Mesendoderm (in vitro differentiated cells): ENCODE measurements around the gene CIDEB.

Experiments
- DNase-seq: peaks from one replicate; pipeline ENCODE4 v3.0.0; 2013
- H2AK5ac ChIP-seq: 2 replicates; pipeline ENCODE4 v1.6.1; 2013; ENCODE audit warnings: low read length, inconsistent platforms
- H2BK120ac ChIP-seq: 2 replicates; pipeline ENCODE4 v1.6.1; 2013; ENCODE audit warnings: low read depth, mild to moderate bottlenecking, low read length, moderate library complexity, mixed read lengths
- H2BK15ac ChIP-seq: replicated peaks from 2 replicates; pipeline ENCODE4 v1.6.1; 2013; ENCODE audit warnings: low read depth, mild to moderate bottlenecking, moderate library complexity
- H2BK5ac ChIP-seq: 2 replicates; pipeline ENCODE4 v1.6.1; 2013; ENCODE audit warnings: low read length, inconsistent platforms
- H3K18ac ChIP-seq: 2 replicates; pipeline ENCODE4 v1.6.1; 2013; ENCODE audit warnings: mild to moderate bottlenecking, low read length, mixed read lengths
- H3K23ac ChIP-seq: one replicate; pipeline ENCODE4 v1.6.1; 2013; ENCODE audit warnings: low read length
- H3K27ac ChIP-seq: 2 replicates; pipeline ENCODE4 v1.5.1; 2013; ENCODE audit warnings: low read depth, mild to moderate bottlenecking, inconsistent platforms, low read length, moderate library complexity
- H3K27me3 ChIP-seq: 2 replicates; pipeline ENCODE4 v1.6.1; 2013; ENCODE audit warnings: low read length, control low read depth, mild to moderate bottlenecking, inconsistent platforms; ENCODE audit not compliant: insufficient read depth, poor library complexity
- H3K36me3 ChIP-seq: 2 replicates; pipeline ENCODE4 v1.6.1; 2013; ENCODE audit warnings: low read length, inconsistent platforms; ENCODE audit not compliant: control insufficient read depth, insufficient read depth
- H3K4ac ChIP-seq: one replicate; pipeline ENCODE4 v1.6.1; 2013; ENCODE audit warnings: low read depth, mild to moderate bottlenecking, low read length, moderate library complexity
- H3K4me1 ChIP-seq: 2 replicates; pipeline ENCODE4 v1.6.1; 2013; ENCODE audit warnings: low read depth, low read length, inconsistent platforms; ENCODE audit not compliant: control insufficient read depth
- H3K4me2 ChIP-seq: 2 replicates; pipeline ENCODE4 v1.6.1; 2013; ENCODE audit warnings: low read length
- H3K4me3 ChIP-seq: 2 replicates; pipeline ENCODE4 v1.5.1; 2013; ENCODE audit warnings: mild to moderate bottlenecking, low read length
- H3K56ac ChIP-seq: one replicate; pipeline ENCODE4 v1.6.1; 2013; ENCODE audit warnings: low read length
- H3K79me1 ChIP-seq: 2 replicates; pipeline ENCODE4 v1.6.1; 2013; ENCODE audit warnings: low read length, inconsistent platforms
- H3K79me2 ChIP-seq: 2 replicates; pipeline ENCODE4 v1.6.1; 2013; ENCODE audit warnings: mild to moderate bottlenecking, low read length; ENCODE audit not compliant: control insufficient read depth, insufficient read depth
- H3K9ac ChIP-seq: 2 replicates; pipeline ENCODE4 v1.6.1; 2013; ENCODE audit warnings: low read length, inconsistent platforms
- H4K5ac ChIP-seq: one replicate; pipeline ENCODE4 v1.6.1; 2013; ENCODE audit warnings: low read length
- H4K8ac ChIP-seq: one replicate; pipeline ENCODE4 v1.6.1; 2013; ENCODE audit warnings: low read depth, mild to moderate bottlenecking, control low read depth, low read length, moderate library complexity
- WGBS: extraction: QIAGEN DNeasy Blood & Tissue Kit; methylation state at CpG from one replicate; pipeline ENCODE4 v1.1.7; 2013; ENCODE audit warnings: low lambda C conversion rate, missing lambda C conversion rate; ENCODE audit not compliant: insufficient coverage; ENCODE audit errors: extremely low coverage; 5-methylcytosine and 5-hydroxymethylcytosine counted together

CIDEB gene

DNA sequence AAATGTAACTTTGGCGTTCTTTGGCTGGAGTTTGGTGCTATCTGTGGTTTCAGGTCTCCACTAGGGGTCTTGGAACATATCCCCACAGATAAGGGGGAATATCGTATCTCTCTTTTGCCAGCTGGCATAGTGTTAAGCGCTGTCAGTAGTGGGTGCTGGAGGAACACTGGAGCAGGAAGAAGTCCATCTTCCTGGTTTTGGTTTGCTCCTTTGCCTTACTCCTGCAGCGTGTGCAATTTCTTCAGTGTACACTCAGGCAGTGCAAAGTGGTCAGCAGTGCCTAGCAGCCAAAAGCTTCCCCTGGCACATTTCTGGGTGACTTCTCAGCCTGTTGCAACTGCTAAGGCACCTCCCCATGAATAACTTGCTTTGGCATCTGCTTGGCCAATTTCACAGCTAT lies 43.7 kb upstream of the CIDEB start:
- Histone ChIP-seq H3K18ac (no peak overlapping the region), H3K4me1 (no peaks in the 10 kb centered on the region), H3K79me2 (no peaks in the 10 kb centered on the region), H2BK15ac (no peak overlapping the region), H3K56ac (no peak overlapping the region), H3K4me2 (no peak overlapping the region), H3K4ac (no peak overlapping the region), H4K8ac (no peak overlapping the region), H3K27ac (no peak overlapping the region), H3K79me1 (no peaks in the 10 kb centered on the region), H3K36me3 (no peaks in the 10 kb centered on the region), H2BK120ac (no peak overlapping the region), H2AK5ac (no peak overlapping the region), H2BK5ac (no peak overlapping the region), H3K23ac (no peak overlapping the region), H3K4me3 (no peak overlapping the region), H4K5ac (no peak overlapping the region), H3K9ac (no peak overlapping the region), H3K27me3 (no peaks in the 10 kb centered on the region)
- DNase-seq: no peak
- no CpG with 5 or more reads among the region's 4 CpGs for WGBS

DNA sequence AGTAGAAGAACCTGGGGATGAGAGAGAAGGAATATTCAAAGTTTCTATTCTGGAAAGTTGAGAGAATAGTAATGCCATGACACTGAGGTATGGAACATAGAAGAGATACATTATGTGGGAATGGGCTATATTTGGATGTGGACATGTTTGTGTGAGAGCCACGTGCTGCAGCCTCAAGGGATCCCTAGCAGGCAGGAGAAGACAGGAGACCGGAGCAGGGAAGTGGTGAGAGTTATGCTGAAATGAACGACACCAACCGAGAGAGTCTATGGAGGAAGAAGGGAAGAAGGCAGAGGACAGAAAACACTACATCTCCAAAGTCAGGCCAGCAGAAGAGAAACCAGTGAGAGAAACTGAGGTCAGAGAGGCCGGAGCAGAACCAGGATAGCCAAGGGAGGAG lies 42.0 kb upstream of the CIDEB start:
- Histone ChIP-seq H3K27me3 (no peaks in the 10 kb centered on the region), H3K79me1 (no peaks in the 10 kb centered on the region), H2BK120ac (no peak overlapping the region), H4K5ac (no peak overlapping the region), H3K9ac (no peak overlapping the region), H3K23ac (no peak overlapping the region), H3K79me2 (no peaks in the 10 kb centered on the region), H4K8ac (no peak overlapping the region), H3K36me3 (no peaks in the 10 kb centered on the region), H3K27ac (no peak overlapping the region), H2BK5ac (no peak overlapping the region), H2AK5ac (no peak overlapping the region), H3K4me2 (no peak overlapping the region), H3K4me1 (no peaks in the 10 kb centered on the region), H2BK15ac (no peak overlapping the region), H3K56ac (no peak overlapping the region), H3K18ac (no peak overlapping the region), H3K4ac (no peak overlapping the region), H3K4me3 (no peak overlapping the region)
- DNase-seq: no peak
- no CpG with 5 or more reads among the region's 5 CpGs for WGBS

DNA sequence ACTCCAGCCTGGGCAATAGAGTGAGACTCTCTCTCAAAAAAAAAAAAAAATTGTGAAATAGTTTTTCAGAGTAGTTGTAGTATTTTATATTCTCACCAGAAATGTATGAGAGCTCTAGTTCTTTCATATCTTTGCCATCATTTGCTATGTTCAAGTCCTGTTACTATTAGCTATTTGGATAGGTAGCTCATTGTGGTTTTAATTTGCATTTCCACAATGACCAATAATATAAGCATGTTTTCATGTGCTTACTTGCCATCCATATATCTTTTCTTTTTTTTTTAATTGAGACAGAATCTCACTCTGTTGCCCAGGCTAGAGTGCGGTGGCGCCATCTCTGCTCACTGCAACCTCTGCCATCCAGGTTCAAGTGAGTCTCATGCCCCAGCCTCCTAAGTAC lies 40.4 kb upstream of the CIDEB start:
- Histone ChIP-seq H2BK120ac (no peak overlapping the region), H4K5ac (no peak overlapping the region), H3K23ac (no peak overlapping the region), H2BK5ac (no peak overlapping the region), H3K9ac (no peak overlapping the region), H3K27me3 (no peaks in the 10 kb centered on the region), H4K8ac (no peak overlapping the region), H3K36me3 (no peaks in the 10 kb centered on the region), H3K27ac (no peak overlapping the region), H2AK5ac (no peak overlapping the region), H3K79me2 (no peaks in the 10 kb centered on the region), H3K4me3 (no peak overlapping the region), H3K79me1 (no peaks in the 10 kb centered on the region), H3K4me1 (no peaks in the 10 kb centered on the region), H2BK15ac (no peak overlapping the region), H3K18ac (no peak overlapping the region), H3K4ac (no peak overlapping the region), H3K56ac (no peak overlapping the region), H3K4me2 (no peak overlapping the region)
- DNase-seq: no peak
- WGBS: no CpG with 5 or more reads among the region's 2 CpGs

DNA sequence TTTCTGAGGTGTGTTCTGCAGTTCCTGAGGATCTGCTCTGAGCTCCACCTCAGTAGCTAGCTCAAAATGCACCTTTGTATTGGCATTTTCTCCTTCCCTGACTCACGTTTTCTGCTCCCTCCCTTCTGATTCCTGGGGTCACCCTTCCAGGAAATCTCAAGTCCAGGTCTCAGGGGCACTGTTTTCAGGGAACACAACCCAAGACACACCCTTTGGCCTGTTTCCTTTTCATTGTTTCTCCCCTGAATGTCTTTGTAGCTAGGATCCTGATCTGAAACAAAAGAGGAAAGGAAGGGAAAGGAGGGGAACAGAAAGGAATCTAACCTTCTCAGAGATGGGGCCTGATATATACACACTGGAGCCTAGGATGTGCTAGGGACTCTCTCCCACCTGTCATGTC lies 39.4 kb upstream of the CIDEB start:
- H4K5ac ChIP-seq: no peak overlapping the region
- no peak overlapping the region for H3K4ac ChIP-seq
- H2BK5ac ChIP-seq: no peak overlapping the region
- H3K27me3 ChIP-seq: no peaks in the 10 kb centered on the region
- DNase-seq: no peak
- no peak overlapping the region for H3K18ac ChIP-seq
- H3K9ac ChIP-seq: no peak overlapping the region
- H2BK15ac ChIP-seq: no peak overlapping the region
- WGBS: no CpG with 5 or more reads among the region's 1 CpG
- H3K79me2 ChIP-seq: no peaks in the 10 kb centered on the region
- no peak overlapping the region for H2AK5ac ChIP-seq
- H3K4me2 ChIP-seq: no peak overlapping the region
- H3K36me3 ChIP-seq: no peaks in the 10 kb centered on the region
- H4K8ac ChIP-seq: no peak overlapping the region
- H3K79me1 ChIP-seq: no peaks in the 10 kb centered on the region
- no peak overlapping the region for H2BK120ac ChIP-seq
- H3K56ac ChIP-seq: no peak overlapping the region
- no peak overlapping the region for H3K23ac ChIP-seq
- H3K4me1 ChIP-seq: no peaks in the 10 kb centered on the region
- H3K4me3 ChIP-seq: no peak overlapping the region
- no peak overlapping the region for H3K27ac ChIP-seq

DNA sequence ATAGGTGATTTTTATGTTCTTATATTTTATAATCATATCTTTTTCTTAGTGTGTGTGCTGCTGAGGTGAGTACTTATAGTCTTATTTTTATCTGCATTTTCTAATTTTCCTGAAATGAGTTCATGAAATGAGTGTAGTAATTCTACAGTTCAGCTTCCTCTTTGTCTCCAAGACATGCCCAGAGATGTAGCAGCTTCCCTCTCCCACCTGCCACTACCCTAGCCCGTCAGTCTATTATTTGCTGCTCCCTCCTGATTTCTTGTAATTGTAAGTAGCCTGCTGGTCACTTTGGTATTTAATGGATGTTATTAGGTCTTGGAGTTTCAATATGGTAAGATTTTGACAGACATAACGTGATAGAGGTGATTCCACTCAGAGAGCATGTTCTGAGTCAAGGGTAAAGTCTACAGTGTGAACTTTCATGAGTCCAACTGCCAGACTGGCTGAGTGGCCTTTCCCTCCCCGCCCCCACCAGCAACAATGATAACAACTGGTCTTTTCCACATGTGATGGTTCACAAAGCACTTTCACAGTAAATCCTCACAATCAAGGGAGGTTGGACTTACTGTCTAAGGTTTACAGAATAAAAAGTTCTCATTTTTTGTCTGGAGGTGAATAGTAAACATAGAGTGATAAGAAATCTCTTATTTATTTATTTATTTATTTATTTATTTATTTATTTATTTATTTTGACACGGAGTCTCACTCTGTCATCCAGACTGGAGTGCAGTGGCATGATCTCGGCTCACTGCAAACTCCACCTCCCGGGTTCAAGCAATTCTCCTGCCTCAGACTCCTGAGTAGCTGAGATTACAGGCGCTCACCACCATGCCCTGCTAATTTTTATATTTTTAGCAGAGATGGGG lies 36.3 kb upstream of the CIDEB start:
- H3K56ac ChIP-seq: no peak overlapping the region
- no peaks in the 10 kb centered on the region for H3K36me3 ChIP-seq
- no peak overlapping the region for H2BK120ac ChIP-seq
- H3K4me1 ChIP-seq: no peaks in the 10 kb centered on the region
- H2BK15ac ChIP-seq: no peak overlapping the region
- no peak overlapping the region for H4K8ac ChIP-seq
- no peak overlapping the region for H3K4me3 ChIP-seq
- no CpG with 5 or more reads among the region's 7 CpGs for WGBS
- no peaks in the 10 kb centered on the region for H3K79me1 ChIP-seq
- no peak overlapping the region for H4K5ac ChIP-seq
- no peak overlapping the region for H3K23ac ChIP-seq
- H2AK5ac ChIP-seq: no peak overlapping the region
- H3K9ac ChIP-seq: no peak overlapping the region
- no peak overlapping the region for H3K18ac ChIP-seq
- H3K27ac ChIP-seq: no peak overlapping the region
- no peak overlapping the region for H3K4ac ChIP-seq
- DNase-seq: no peak
- H3K4me2 ChIP-seq: no peak overlapping the region
- peaks cover 19% of the 10 kb centered on the region for H3K27me3 ChIP-seq
- no peak overlapping the region for H2BK5ac ChIP-seq
- H3K79me2 ChIP-seq: no peaks in the 10 kb centered on the region

DNA sequence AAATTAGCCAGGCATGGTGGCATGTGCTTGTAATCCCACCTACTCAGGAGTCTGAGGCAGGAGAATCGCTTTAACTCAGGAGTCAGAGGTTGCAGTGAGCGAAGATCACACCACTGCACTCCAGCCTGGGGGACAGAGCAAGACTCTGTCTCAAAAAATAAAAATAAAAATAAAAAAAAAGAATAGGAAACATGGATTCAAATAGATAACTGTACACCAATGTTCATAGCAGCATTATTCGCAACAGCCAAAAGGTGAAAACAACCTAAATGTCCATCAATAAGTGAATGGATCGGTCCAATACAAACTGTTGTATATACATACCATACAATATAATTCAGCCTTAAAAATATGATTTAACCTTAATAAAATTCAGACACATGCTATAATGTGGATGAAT lies 35.1 kb upstream of the CIDEB start:
- H3K4me3 ChIP-seq: no peak overlapping the region
- no peak overlapping the region for H3K4ac ChIP-seq
- no peak for DNase-seq
- WGBS: no CpG with 5 or more reads among the region's 4 CpGs
- no peak overlapping the region for H3K4me2 ChIP-seq
- H2BK15ac ChIP-seq: no peak overlapping the region
- no peaks in the 10 kb centered on the region for H3K79me1 ChIP-seq
- H3K27ac ChIP-seq: no peak overlapping the region
- H3K36me3 ChIP-seq: no peaks in the 10 kb centered on the region
- H3K18ac ChIP-seq: no peak overlapping the region
- H3K4me1 ChIP-seq: no peaks in the 10 kb centered on the region
- H3K27me3 ChIP-seq: peaks cover 29% of the 10 kb centered on the region
- H2BK120ac ChIP-seq: no peak overlapping the region
- H3K23ac ChIP-seq: no peak overlapping the region
- no peak overlapping the region for H2AK5ac ChIP-seq
- H4K8ac ChIP-seq: no peak overlapping the region
- H3K9ac ChIP-seq: no peak overlapping the region
- no peak overlapping the region for H4K5ac ChIP-seq
- H3K56ac ChIP-seq: no peak overlapping the region
- H2BK5ac ChIP-seq: no peak overlapping the region
- no peaks in the 10 kb centered on the region for H3K79me2 ChIP-seq
